ENCODE results near the gene AACS. TPM values are rescaled to one million over a fixed set of nuclear protein-coding genes. Genes with fewer than 3 reads are reported as not detected.

Gene AACS
- total and polyA plus RNA-seq, 2 of the 4 experiments (the other 2 are of a cell fraction): 22.0 to 24.9 TPM

DNA sequence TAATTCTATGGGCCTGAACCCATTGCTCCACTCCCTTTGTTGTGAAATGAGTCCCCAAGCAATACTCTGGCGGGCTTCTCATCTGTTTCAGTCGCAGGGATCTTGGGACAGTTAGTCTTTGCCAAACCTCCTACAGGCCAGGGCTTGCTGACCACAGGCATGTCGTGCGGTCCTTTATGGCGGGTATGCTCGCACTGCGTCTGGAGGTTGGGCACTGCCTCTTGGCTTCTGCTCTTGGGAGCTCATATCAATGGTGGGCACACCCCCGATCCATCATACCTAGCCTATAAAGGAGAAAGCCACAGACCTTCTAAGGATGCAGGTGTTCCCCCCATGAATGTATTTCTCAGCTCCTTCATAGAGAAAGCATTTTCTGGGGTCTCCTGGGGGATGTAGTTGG, 99.3 kb downstream of the AACS start:
- H3K4ac ChIP-seq (ENCODE audit: low read depth, low read length): no peak overlapping the region
- ATAC-seq (ENCODE audit: low read depth): no peak

More for the DNA sequence above, 99.3 kb downstream of the AACS start:
- BruUV-seq (replicated peaks): no TSS peak
- no peak overlapping the region for H4K91ac ChIP-seq (ENCODE audit: insufficient read depth, low read depth, low read length)
- CTCF ChIA-PET: interaction anchor here (0.6 kb wide), 1 partner anchor 16 kb away, joined by 3 read pairs; no protein-coding TSS in a partner anchor
- H3K9me1 ChIP-seq (ENCODE audit: insufficient read depth, low read length): no peaks in the 10 kb centered on the region
- intact Hi-C loops (cut with micrococcal nuclease) (no loop called here), in situ Hi-C loops (cut with MboI; ENCODE audit: low sequenced_read_pairs) (no loop called here), dilution Hi-C loops (cut with HindIII; ENCODE audit: low sequenced_read_pairs, unreplicated experiment) (no loop called here)
- DNase-seq: no peak
- no peaks in the 10 kb centered on the region for H3K4me1 ChIP-seq (ENCODE audit: control insufficient read depth, insufficient read depth, low read length)
- no peak overlapping the region for H2BK15ac ChIP-seq (ENCODE audit: low read depth, low read length)
- no peak overlapping the region for H4K5ac ChIP-seq (ENCODE audit: low read depth, low read length)
- H2BK120ac ChIP-seq (ENCODE audit: low read depth, low read length): no peak overlapping the region
- no peaks in the 10 kb centered on the region for H3K79me1 ChIP-seq (ENCODE audit: low read depth in 1 of 2, low read length in 2 of 2)
- no peak overlapping the region for H2AK9ac ChIP-seq (replicated peaks; ENCODE audit: low read depth, low read length, poor library complexity)
- H3K27me3 ChIP-seq (ENCODE audit: control insufficient read depth, insufficient read depth, low read length): no peaks in the 10 kb centered on the region
- no peak overlapping the region for H3K4me3 ChIP-seq (ENCODE audit: insufficient read depth, low read depth, low read length)
- H4K8ac ChIP-seq (ENCODE audit: low read depth in 2 of 2, low read length in 2 of 2): no peak overlapping the region
- H3K9ac ChIP-seq (ENCODE audit: low read depth, low read length): no peak overlapping the region
- no peak overlapping the region for H2AK5ac ChIP-seq (ENCODE audit: low read depth, low read length)
- no peaks in the 10 kb centered on the region for H3K9me3 ChIP-seq (ENCODE audit: control insufficient read depth, insufficient read depth, low read length)
- no peak overlapping the region for H3K27ac ChIP-seq (ENCODE audit: insufficient read depth, low read length)
- H3K56ac ChIP-seq (ENCODE audit: extremely low read depth, insufficient read depth, low read length): no peak overlapping the region
- 19% methylated on average over 2 of the region's 8 CpGs; no CpG with 5 or more reads in 1 of the 2 experiments for WGBS, 2 experiments (ENCODE audit: extremely low coverage in 2 of 2, insufficient read length in 1 of 2)
- H3K18ac ChIP-seq (ENCODE audit: low read depth, low read length): no peak overlapping the region
- H3K36me3 ChIP-seq (ENCODE audit: control insufficient read depth, insufficient read depth, low read length): no peaks in the 10 kb centered on the region
- no peak overlapping the region for H3K4me2 ChIP-seq (ENCODE audit: low read depth, low read length)
- no peaks in the 10 kb centered on the region for H4K20me1 ChIP-seq (ENCODE audit: insufficient read depth, low read length)
- no peak overlapping the region for H2AFZ ChIP-seq (replicated peaks; ENCODE audit: low read length, poor library complexity)
- no peak overlapping the region for H3K14ac ChIP-seq (replicated peaks; ENCODE audit: low read depth, low read length)
- H2BK5ac ChIP-seq (ENCODE audit: low read depth, low read length, poor library complexity, severe bottlenecking): no peak overlapping the region
- H3K23ac ChIP-seq (ENCODE audit: low read depth, low read length): no peak overlapping the region
- POLR2A ChIA-PET (ENCODE audit: unreplicated experiment): no interaction called here
- no peak overlapping the region for H2BK20ac ChIP-seq (ENCODE audit: low read depth, low read length)
- TF ChIP-seq CEBPB (IDR thresholded peaks at IDR 0.05; ENCODE audit: low read depth, low read length): no peak
- no peak for TF ChIP-seq BHLHE40 (IDR thresholded peaks at IDR 0.05; ENCODE audit: low read depth, low read length)
- no peak for TF ChIP-seq CHD1 (IDR thresholded peaks at IDR 0.05; ENCODE audit: low read depth, low read length)
- no peak for TF ChIP-seq MAZ (IDR thresholded peaks at IDR 0.05; ENCODE audit: borderline replicate concordance, low read depth, low read length)
- no peak for TF ChIP-seq RCOR1 (IDR thresholded peaks at IDR 0.05; ENCODE audit: insufficient replicate concordance, low read length)
- no peak for TF ChIP-seq SMC3 (IDR thresholded peaks at IDR 0.05; ENCODE audit: low read depth, low read length)
- TF ChIP-seq FOS (IDR thresholded peaks at IDR 0.05; ENCODE audit: low read depth, low read length): no peak
- TF ChIP-seq ELK1 (IDR thresholded peaks at IDR 0.05; ENCODE audit: borderline replicate concordance, low read depth, low read length): no peak
- TF ChIP-seq NFE2L2 (IDR thresholded peaks at IDR 0.05; ENCODE audit: low read depth, low read length): no peak
- no peak for TF ChIP-seq MXI1 (IDR thresholded peaks at IDR 0.05; ENCODE audit: borderline replicate concordance, low read depth, low read length)
- TF ChIP-seq MAFK (IDR thresholded peaks at IDR 0.05; ENCODE audit: low read depth, low read length): no peak
- no peak for TF ChIP-seq POLR2A (IDR thresholded peaks at IDR 0.05; ENCODE audit: low read depth, low read length)
- no peak for TF ChIP-seq CTCF (conservative IDR thresholded peaks at IDR 0.05; ENCODE audit: low read depth, low read length)
- TF ChIP-seq, protein P1, sequence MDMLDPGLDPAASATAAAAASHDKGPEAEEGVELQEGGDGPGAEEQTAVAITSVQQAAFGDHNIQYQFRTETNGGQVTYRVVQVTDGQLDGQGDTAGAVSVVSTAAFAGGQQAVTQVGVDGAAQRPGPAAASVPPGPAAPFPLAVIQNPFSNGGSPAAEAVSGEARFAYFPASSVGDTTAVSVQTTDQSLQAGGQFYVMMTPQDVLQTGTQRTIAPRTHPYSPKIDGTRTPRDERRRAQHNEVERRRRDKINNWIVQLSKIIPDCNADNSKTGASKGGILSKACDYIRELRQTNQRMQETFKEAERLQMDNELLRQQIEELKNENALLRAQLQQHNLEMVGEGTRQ (IDR thresholded peaks at IDR 0.05; ENCODE audit: low read depth, low read length): no peak
- no peak for TF ChIP-seq RFX5 (IDR thresholded peaks at IDR 0.05; ENCODE audit: low read depth, low read length)
- no peak for TF ChIP-seq RAD21 (IDR thresholded peaks at IDR 0.05; ENCODE audit: low read length)
